ENCODE measurements around the gene COG1. TPM values are rescaled to one million over a fixed set of nuclear protein-coding genes. Genes with fewer than 3 reads are reported as not detected.

Gene COG1
- polyA plus RNA-seq, 3 donors = 5.1 to 24.4 (median 8.0) TPM

DNA sequence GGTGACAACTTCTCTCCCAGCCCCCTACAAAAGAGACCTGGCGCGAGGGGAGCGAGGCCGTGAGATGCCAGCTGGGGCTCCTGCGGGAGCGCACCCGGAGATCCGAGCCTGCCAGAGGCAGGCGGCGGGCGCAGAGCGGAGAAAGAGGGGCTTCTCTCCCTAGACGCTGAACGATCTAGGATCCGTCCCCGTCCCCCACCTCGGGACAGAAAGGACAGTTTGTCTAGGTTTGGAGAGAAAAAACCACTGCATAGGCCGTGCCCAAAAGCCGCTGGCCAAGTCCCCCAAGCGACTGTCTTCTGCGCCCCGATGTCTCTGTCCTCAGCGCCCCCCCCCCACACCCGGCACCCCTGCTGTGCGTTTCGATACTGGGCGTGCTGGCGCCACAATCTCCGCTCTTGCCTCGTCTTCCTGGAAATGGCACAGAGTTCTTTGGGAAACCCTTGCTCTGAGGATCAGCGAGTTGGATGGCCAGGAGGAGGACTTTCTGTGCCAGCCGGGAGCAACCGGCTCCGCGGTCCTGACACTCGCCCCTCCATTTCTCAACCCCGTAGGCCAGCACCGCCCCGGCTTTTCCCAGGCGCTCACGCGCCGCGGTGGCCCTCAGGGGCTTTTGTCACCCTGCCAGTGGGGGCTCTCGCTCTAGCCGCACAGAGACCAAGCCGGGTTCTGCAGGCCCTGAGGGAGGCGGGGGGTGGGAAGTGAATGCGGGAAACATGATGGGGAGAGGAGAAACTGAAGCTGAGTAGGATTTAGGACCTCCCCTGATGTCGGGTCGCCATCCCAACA lies 27.0 kb upstream of the COG1 start:
- Histone ChIP-seq H3K9ac (ENCODE audit: insufficient read depth, low read length, poor library complexity, severe bottlenecking) (peak overlapping the region; percentile 43), H4K20me1 (ENCODE audit: insufficient read depth, low read length) (no peaks in the 10 kb centered on the region), H3K4me1 (ENCODE audit: control insufficient read depth in 1 of 2, insufficient read depth in 2 of 2, low read length in 2 of 2) (peaks cover 34% of the 10 kb centered on the region in 2 donors), H2AFZ (ENCODE audit: insufficient read depth, low read depth, low read length, poor library complexity, severe bottlenecking) (peak overlapping the region; percentile 74), H3K27me3 (ENCODE audit: control insufficient read depth in 2 of 2, insufficient read depth in 2 of 2, low read length in 2 of 2) (peaks cover 50 to 70% of the 10 kb centered on the region in 2 donors), H3K79me2 (ENCODE audit: insufficient read depth, low read length) (no peaks in the 10 kb centered on the region), H3K4me2 (replicated peaks; ENCODE audit: extremely low read depth, low read length, poor library complexity, severe bottlenecking) (peak overlapping the region; percentile 85), H3K36me3 (replicated peaks in 1 of 2; ENCODE audit: control insufficient read depth in 1 of 2, insufficient read depth in 2 of 2, low read length in 2 of 2) (no peaks in the 10 kb centered on the region), H3K27ac (ENCODE audit: low read depth in 1 of 2, low read length in 2 of 2) (no peak overlapping the region), H3K9me3 (replicated peaks in 1 of 2; ENCODE audit: control insufficient read depth in 1 of 2, insufficient read depth in 1 of 2, low read length in 2 of 2) (peaks cover 0 to 11% of the 10 kb centered on the region in 2 donors), H3K4me3 (replicated peaks in 1 of 3; ENCODE audit: low read depth in 2 of 3, low read length in 3 of 3) (peak overlapping the region; percentile 12 to 79 (median 34))
- H3K27me3 Mint-ChIP-seq (ENCODE audit: low read depth in 3 of 3) = peaks cover 72 to 88% (median 75%) of the 10 kb centered on the region in 3 donors
- H3K27ac Mint-ChIP-seq = peak overlapping the region in 2 of 7 donors; percentile 61 to 83
- intact Hi-C loops (cut with micrococcal nuclease) = no loop called here
- peaks cover 0 to 5% of the 10 kb centered on the region in 2 donors for H3K36me3 Mint-ChIP-seq
- peak overlapping the region; percentile 91 to 95 for H3K4me3 Mint-ChIP-seq
- peaks cover 0 to 22% (median 7%) of the 10 kb centered on the region in 7 donors for H3K9me3 Mint-ChIP-seq
- TF ChIP-seq, protein P1, sequence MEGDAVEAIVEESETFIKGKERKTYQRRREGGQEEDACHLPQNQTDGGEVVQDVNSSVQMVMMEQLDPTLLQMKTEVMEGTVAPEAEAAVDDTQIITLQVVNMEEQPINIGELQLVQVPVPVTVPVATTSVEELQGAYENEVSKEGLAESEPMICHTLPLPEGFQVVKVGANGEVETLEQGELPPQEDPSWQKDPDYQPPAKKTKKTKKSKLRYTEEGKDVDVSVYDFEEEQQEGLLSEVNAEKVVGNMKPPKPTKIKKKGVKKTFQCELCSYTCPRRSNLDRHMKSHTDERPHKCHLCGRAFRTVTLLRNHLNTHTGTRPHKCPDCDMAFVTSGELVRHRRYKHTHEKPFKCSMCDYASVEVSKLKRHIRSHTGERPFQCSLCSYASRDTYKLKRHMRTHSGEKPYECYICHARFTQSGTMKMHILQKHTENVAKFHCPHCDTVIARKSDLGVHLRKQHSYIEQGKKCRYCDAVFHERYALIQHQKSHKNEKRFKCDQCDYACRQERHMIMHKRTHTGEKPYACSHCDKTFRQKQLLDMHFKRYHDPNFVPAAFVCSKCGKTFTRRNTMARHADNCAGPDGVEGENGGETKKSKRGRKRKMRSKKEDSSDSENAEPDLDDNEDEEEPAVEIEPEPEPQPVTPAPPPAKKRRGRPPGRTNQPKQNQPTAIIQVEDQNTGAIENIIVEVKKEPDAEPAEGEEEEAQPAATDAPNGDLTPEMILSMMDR (IDR thresholded peaks at IDR 0.05) = no peak
- whole genome bisulfite sequencing (ENCODE audit: insufficient coverage) = under 1% methylated on average over 34 of the region's 51 CpGs
- DNase-seq = no peak
- H3K4me1 Mint-ChIP-seq = peaks cover 38% of the 10 kb centered on the region

DNA sequence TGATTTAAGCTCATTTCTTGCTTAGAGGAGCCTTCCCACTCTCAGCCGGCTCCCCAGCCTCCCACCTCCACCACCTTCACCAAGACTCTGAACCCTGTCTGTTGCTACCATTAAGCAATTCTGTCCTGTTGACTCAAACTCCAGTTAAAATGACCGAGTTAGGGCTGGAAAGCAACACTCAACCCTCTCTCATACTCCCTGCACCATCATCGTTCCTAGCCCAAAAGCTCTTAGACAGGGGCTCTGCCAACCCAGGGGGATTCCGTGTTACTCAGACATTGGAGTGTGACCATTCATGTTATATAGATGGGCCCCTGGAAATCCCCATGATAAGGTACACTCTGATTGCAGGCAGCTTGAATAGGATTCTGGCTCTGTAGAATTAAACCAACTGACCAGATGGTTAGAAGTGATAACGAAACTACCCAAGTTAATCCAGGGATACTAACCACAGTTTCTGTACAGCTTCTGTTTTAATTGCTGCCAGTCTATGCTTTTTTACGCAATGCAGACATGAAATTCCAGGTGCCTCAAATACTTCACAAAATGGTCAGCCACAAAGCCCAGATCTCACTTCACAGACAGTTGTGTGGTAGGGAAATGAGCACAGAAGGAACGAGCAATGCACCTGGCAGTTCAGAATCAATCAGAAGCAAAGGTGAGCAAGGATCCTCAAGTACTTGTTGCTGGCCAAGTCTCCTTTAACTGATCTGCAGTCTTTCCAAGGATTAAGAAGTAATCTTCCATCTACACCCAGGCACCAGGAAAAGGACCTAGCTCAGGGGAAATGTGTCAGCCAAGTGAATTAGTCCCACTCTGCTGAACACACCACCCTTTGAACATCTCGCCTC lies 25.9 kb upstream of the COG1 start:
- TF ChIP-seq, protein P1 (IDR thresholded peaks at IDR 0.05) = no peak
- H3K4me1 Mint-ChIP-seq = peaks cover 38% of the 10 kb centered on the region
- Histone ChIP-seq H3K36me3 (replicated peaks in 1 of 2; ENCODE audit: control insufficient read depth in 1 of 2, insufficient read depth in 2 of 2, low read length in 2 of 2) (no peaks in the 10 kb centered on the region), H3K9me3 (replicated peaks in 1 of 2; ENCODE audit: control insufficient read depth in 1 of 2, insufficient read depth in 1 of 2, low read length in 2 of 2) (peaks cover 0 to 11% of the 10 kb centered on the region in 2 donors), H2AFZ (ENCODE audit: insufficient read depth, low read depth, low read length, poor library complexity, severe bottlenecking) (peak overlapping the region; percentile 74), H3K9ac (ENCODE audit: insufficient read depth, low read length, poor library complexity, severe bottlenecking) (peak overlapping the region; percentile 43), H3K4me2 (replicated peaks; ENCODE audit: extremely low read depth, low read length, poor library complexity, severe bottlenecking) (peak overlapping the region; percentile 85), H3K4me1 (ENCODE audit: control insufficient read depth in 1 of 2, insufficient read depth in 2 of 2, low read length in 2 of 2) (peaks cover 34% of the 10 kb centered on the region in 2 donors), H4K20me1 (ENCODE audit: insufficient read depth, low read length) (no peaks in the 10 kb centered on the region), H3K27me3 (ENCODE audit: control insufficient read depth in 2 of 2, insufficient read depth in 2 of 2, low read length in 2 of 2) (peaks cover 50 to 63% of the 10 kb centered on the region in 2 donors), H3K4me3 (replicated peaks in 1 of 3; ENCODE audit: low read depth in 2 of 3, low read length in 3 of 3) (peak overlapping the region in 2 of 3 experiments; percentile 12 to 79), H3K27ac (ENCODE audit: low read depth in 1 of 2, low read length in 2 of 2) (no peak overlapping the region), H3K79me2 (ENCODE audit: insufficient read depth, low read length) (no peaks in the 10 kb centered on the region)
- H3K27ac Mint-ChIP-seq = peak overlapping the region in 1 of 7 donors; percentile 17
- peak in 1 of 3 donors; percentile 85 for DNase-seq
- intact Hi-C loops (cut with micrococcal nuclease) = no loop called here
- peaks cover 0 to 5% of the 10 kb centered on the region in 2 donors for H3K36me3 Mint-ChIP-seq
- H3K27me3 Mint-ChIP-seq (ENCODE audit: low read depth in 3 of 3) = peaks cover 63 to 78% (median 68%) of the 10 kb centered on the region in 3 donors
- H3K9me3 Mint-ChIP-seq = peaks cover 0 to 22% (median 7%) of the 10 kb centered on the region in 7 donors
- 37% methylated on average over 4 of the region's 8 CpGs for WGBS (ENCODE audit: insufficient coverage)
- H3K4me3 Mint-ChIP-seq = peak overlapping the region; percentile 91 to 95
